ENCODE data around the gene LY9.

- TF ChIP-seq POLR2AphosphoS5 (IDR thresholded peaks at IDR 0.05; ENCODE audit: low read depth, low read length), result no peak
- TF ChIP-seq POLR2A (IDR thresholded peaks at IDR 0.05; ENCODE audit: low read depth, low read length), result no peak
These were observed 48.7 kb downstream of the LY9 start for GRCh38 chr1:160844447-160845232.

Measured in GM12892 (cell line).